ENCODE measurements around the gene TBC1D9.
"Not testable (repeated sequence)": the region's sequence is repeated elsewhere in the genome, so short reads cannot be mapped to it uniquely, and the experiment has no call there.

Gene TBC1D9

GRCh38 chr4:140748171-140748570 is 8.0 kb downstream of the TBC1D9 start:
- in situ Hi-C loops (cut with MboI; ENCODE audit: low sequenced_read_pairs, unreplicated experiment), result no loop called here
- TF ChIP-seq CTCF (IDR thresholded peaks at IDR 0.05; ENCODE audit: borderline replicate concordance, control extremely low read depth, extremely low read depth, insufficient read depth, missing control alignments), result no peak
- DNase-seq (ENCODE audit: low spot score), result no peak

DNA sequence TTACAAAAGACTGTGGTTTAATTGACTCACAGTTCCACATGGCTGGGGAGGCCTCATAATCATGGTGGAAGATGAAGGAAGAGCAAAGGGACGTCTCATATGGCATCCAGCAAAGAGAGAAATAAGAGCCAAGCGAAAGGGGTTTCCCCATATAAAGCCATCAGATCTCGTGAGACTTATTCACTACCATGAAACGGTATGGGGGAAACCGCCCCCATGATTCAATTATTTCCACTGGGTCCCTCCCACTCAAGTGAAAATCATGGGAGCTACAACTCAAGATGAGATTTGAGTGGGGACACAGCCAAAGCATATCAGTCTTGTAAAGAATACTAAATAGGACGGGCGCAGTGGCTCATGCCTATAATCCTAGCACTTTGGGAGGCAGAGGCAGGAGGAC is 9.6 kb downstream of the TBC1D9 start:
- in situ Hi-C loops (cut with MboI; ENCODE audit: low sequenced_read_pairs, unreplicated experiment), result not testable (repeated sequence)

DNA sequence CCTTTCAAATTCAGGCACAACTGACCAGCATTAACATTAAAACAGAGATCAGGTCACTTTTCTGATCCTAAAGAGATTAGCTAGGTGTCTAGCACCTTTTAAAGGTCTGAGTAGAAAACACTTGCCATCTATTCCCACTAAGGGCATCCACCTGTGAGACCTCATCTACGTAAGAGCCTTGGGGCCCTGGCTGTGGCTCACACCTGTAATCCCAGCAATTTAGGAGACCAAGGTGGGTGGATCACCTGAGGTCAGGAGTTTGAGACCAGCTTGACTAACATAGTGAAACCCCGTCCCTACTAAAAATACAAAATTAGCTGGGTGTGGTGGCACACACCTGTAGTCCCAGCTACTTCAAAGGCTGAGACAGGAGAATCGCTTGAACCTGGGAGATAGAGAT is 11.8 kb downstream of the TBC1D9 start:
- in situ Hi-C loops (cut with MboI; ENCODE audit: low sequenced_read_pairs, unreplicated experiment), result no loop called here
- TF ChIP-seq CTCF (IDR thresholded peaks at IDR 0.05; ENCODE audit: borderline replicate concordance, control extremely low read depth, extremely low read depth, insufficient read depth, missing control alignments), result no peak

More for the DNA sequence above, 9.6 kb downstream of the TBC1D9 start:
- DNase-seq (ENCODE audit: low spot score), result not testable (repeated sequence)

DNA sequence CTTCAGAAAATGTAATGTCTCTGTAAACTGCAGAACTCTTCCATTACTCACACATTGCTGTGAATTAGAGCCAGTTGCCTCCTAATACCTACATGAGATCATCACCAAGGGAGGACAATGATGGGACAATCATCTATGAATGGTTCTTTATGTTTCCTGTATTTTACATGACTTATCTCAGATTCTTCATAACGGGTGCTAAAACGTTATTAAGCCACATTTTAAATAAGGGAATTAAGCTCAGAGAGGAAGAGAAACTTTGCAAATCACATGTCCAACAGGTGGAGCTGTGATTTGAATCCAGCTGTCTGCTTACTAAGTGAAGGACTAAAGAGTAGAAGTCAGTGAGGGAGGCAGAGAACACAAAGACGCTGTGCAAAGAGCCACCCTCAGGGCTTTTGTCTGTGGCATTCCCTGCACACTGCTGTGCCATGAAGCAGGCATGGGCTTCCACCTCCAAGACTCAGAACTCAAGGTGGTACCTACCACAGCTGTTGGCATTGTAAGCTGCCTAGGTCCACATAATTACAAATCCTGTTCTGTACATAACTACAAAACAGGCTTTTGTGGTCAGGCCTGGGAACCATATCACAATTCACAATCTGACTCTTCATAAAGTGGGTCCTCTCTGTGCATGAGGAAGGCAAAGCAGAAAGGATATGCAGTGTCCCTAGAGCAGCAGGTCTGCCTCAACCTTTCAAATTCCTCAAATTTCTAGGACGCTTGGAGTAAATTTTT is 12.8 kb downstream of the TBC1D9 start:
- peak; percentile 19 for DNase-seq (ENCODE audit: low spot score)
- peak; percentile 44 for TF ChIP-seq CTCF (IDR thresholded peaks at IDR 0.05; ENCODE audit: borderline replicate concordance, control extremely low read depth, extremely low read depth, insufficient read depth, missing control alignments)
- in situ Hi-C loops (cut with MboI; ENCODE audit: low sequenced_read_pairs, unreplicated experiment), result no loop called here

More for the DNA sequence above, 11.8 kb downstream of the TBC1D9 start:
- no peak for DNase-seq (ENCODE audit: low spot score)

DNA sequence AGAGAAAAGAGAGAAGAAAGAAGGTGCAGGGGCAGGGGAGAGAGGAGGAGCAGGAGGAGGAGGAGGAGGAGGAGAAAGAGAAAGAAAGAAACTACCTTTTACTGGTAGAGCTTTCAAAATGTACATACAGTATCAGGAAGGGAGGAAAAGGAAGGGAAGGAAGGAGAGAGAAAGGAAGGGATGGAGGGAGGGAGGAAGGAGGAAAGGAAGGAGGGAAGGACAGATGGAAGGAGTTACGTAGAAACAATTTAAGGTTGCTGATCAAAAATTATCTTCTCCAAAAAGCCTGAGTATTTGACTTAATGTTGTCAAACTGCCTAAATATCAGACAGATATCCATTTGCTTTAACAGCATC is 13.4 kb downstream of the TBC1D9 start:
- TF ChIP-seq CTCF (IDR thresholded peaks at IDR 0.05; ENCODE audit: borderline replicate concordance, control extremely low read depth, extremely low read depth, insufficient read depth, missing control alignments), result no peak
- in situ Hi-C loops (cut with MboI; ENCODE audit: low sequenced_read_pairs, unreplicated experiment), result no loop called here

DNA sequence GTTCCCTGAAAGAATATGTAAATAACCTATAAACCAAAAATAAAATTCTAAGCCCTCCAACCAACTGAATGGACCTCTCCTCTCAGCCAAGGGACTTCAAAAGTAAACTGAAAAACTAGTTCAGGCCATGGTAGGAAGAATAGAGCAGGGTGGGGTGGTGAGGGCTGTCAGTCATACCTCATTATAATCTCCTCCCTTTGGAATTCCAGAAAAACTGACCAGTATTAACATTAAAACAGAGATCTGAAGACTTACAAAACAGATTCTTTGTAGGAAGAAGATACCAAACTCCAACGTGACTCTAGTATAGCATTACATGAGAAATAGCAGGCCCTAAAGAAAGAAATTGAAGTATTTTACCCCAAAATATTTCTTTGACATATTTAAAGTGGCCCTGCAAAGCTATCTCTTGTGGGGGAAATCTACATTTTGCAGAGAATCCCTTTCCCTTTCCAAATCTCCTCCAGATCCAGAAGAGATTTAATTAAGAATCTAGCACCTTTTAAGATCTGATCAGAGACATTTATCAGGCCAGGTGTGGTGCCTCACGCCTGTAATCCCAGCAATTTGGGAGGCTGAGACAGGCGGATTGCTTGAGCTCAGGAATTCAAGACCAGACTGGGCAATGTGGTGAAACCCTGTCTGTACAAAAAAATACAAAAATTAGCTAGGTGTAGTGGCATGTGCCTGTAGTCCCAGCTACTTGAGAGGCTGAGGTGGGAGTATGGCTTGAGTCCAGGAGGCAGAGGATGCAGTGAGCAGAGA is 15.1 kb downstream of the TBC1D9 start:
- no peak for TF ChIP-seq CTCF (IDR thresholded peaks at IDR 0.05; ENCODE audit: borderline replicate concordance, control extremely low read depth, extremely low read depth, insufficient read depth, missing control alignments)
- in situ Hi-C loops (cut with MboI; ENCODE audit: low sequenced_read_pairs, unreplicated experiment), result no loop called here
- DNase-seq (ENCODE audit: low spot score), result no peak

More for the DNA sequence above, 13.4 kb downstream of the TBC1D9 start:
- DNase-seq (ENCODE audit: low spot score), result no peak

DNA sequence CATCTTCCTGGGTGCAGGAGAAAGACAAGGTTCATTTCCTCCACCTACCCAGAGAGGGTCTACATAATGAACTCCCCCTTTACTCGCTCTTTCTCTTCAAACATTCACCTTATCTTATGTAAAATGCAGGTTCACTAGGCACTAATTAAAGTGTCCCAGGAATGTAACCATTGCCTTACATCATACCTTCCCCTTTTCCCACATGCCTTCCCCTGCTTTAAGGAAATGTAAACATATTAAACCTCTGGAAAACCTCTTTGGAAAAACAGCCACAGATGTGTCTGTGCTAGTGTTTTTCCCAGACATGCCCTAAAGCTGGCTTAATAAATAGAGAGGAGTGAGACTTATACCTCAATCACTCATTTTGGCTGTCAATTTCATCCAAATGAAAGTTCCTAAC is 15.8 kb downstream of the TBC1D9 start:
- no peak for DNase-seq (ENCODE audit: low spot score)
- no peak for TF ChIP-seq CTCF (IDR thresholded peaks at IDR 0.05; ENCODE audit: borderline replicate concordance, control extremely low read depth, extremely low read depth, insufficient read depth, missing control alignments)
- in situ Hi-C loops (cut with MboI; ENCODE audit: low sequenced_read_pairs, unreplicated experiment), result no loop called here
